K562 (cell line): Measurements from ENCODE around the gene SPTBN4. TPM values are rescaled to one million over a fixed set of nuclear protein-coding genes. Genes with fewer than 3 reads are reported as not detected.

Experiments
- ATAC-seq: fragments of 200-7000 bp; cut with Tn5 transposase; 3 replicates; pipeline ENCODE4 v1.9.1; 2020; ENCODE audit warnings: moderate library complexity
- BruUV-seq: library from RNA; stranded (reverse); fragments of 400-500 nt; replicated peaks from 2 replicates; lab custom pipeline; 2021; lab: Mats Ljungman, UMichigan
- CTCF ChIA-PET: fragments of 300-600 bp; formaldehyde crosslinking; extraction: SDS; loops from one replicate; lab custom pipeline; 2021; ENCODE audit warnings: low intra/inter-chr PET ratio; lab: Yijun Ruan, JAX
- POLR2A ChIA-PET: fragments of 300-600, 350-650 bp; sonication (Branson Sonifier 250); formaldehyde crosslinking; extraction: SDS; loops from one replicate; lab custom pipeline; 2021; ENCODE audit warnings: antibody characterized with exemption, inconsistent platforms; lab: Yijun Ruan, JAX
- DNase-seq, 4 experiments: peaks; one replicate each; pipeline versions ENCODE4 v3.0.0 to v3.0.0-alpha.2; 2011 to 2018; ENCODE audit warnings: low spot score in 3 of 4, mixed read lengths in 3 of 4; ENCODE audit errors: extremely low read depth in 1 of 4
- FAIRE-seq: peaks from 2 replicates; lab custom pipeline; 2011; peaks lifted over from hg19 to GRCh38; lab: Jason Lieb, UNC
- H2AFZ ChIP-seq: 2 replicates; pipeline ENCODE4 v1.6.0; 2011; ENCODE audit warnings: low read depth, low read length, control low read depth, inconsistent platforms
- H3K27ac ChIP-seq: fragments of 200-600 bp; 3 replicates; pipeline ENCODE4 v1.8.0; 2011; ENCODE audit warnings: low read depth, mild to moderate bottlenecking, control low read depth, inconsistent platforms, low read length, moderate library complexity, mixed read lengths; ENCODE audit errors: extremely low read depth
- H3K27me3 ChIP-seq, 2 experiments: fragments of 300-600 bp in 1 of 2; 2 replicates in 1 of 2; 3 replicates in 1 of 2; pipeline versions ENCODE4 v1.6.0 to v1.8.0; 2011; ENCODE audit warnings: inconsistent platforms in 2 of 2, low read length in 2 of 2, mild to moderate bottlenecking in 1 of 2, mixed read lengths in 1 of 2, moderate library complexity in 1 of 2; ENCODE audit not compliant: control insufficient read depth in 2 of 2, insufficient read depth in 2 of 2
- H3K36me3 ChIP-seq: fragments of 300-600 bp; 3 replicates; pipeline ENCODE4 v1.8.0; 2011; ENCODE audit warnings: mild to moderate bottlenecking, low read length, inconsistent platforms; ENCODE audit not compliant: control insufficient read depth, insufficient read depth
- H3K4me1 ChIP-seq, 2 experiments: fragments of 200-600 bp in 1 of 2; replicated peaks in 1 of 2; 2 replicates in 1 of 2; 3 replicates in 1 of 2; pipeline versions ENCODE4 v1.5.1 to v1.8.0; 2011; ENCODE audit warnings: inconsistent platforms in 2 of 2, low read length in 2 of 2, mild to moderate bottlenecking in 1 of 2, mixed read lengths in 1 of 2, moderate library complexity in 1 of 2; ENCODE audit not compliant: control insufficient read depth in 2 of 2, insufficient read depth in 2 of 2
- H3K4me2 ChIP-seq: 2 replicates; pipeline ENCODE4 v1.6.1; 2011; ENCODE audit warnings: low read length, control low read depth, inconsistent platforms, mixed read lengths; ENCODE audit not compliant: insufficient read depth
- H3K4me3 ChIP-seq: fragments of 200-600 bp; sonication (generic), shearing (Covaris generic); 2 replicates; pipeline ENCODE4 v1.5.1; 2016; ENCODE audit warnings: control low read depth, inconsistent platforms
- H3K79me2 ChIP-seq: fragments of 200-600 bp; 3 replicates; pipeline ENCODE4 v1.8.0; 2011; ENCODE audit warnings: low read length, inconsistent platforms; ENCODE audit not compliant: control insufficient read depth, insufficient read depth
- H3K9ac ChIP-seq, 2 experiments: 2 replicates each; pipeline versions ENCODE4 v1.6.0 to v1.6.1; 2011; ENCODE audit warnings: low read depth in 2 of 2, low read length in 2 of 2, control low read depth in 1 of 2, inconsistent platforms in 1 of 2, mild to moderate bottlenecking in 1 of 2, mixed read lengths in 1 of 2; ENCODE audit not compliant: insufficient read depth in 1 of 2
- H3K9me1 ChIP-seq: one replicate; pipeline ENCODE4 v1.6.0; 2011; ENCODE audit warnings: inconsistent platforms, mild to moderate bottlenecking, low read length, moderate library complexity; ENCODE audit not compliant: control insufficient read depth, insufficient read depth
- H3K9me3 ChIP-seq: replicated peaks from 2 replicates; pipeline ENCODE4 v1.5.1; 2011; ENCODE audit warnings: low read depth, low read length, inconsistent platforms; ENCODE audit not compliant: control insufficient read depth, insufficient read depth
- H4K20me1 ChIP-seq: replicated peaks from 2 replicates; pipeline ENCODE4 v1.6.1; 2011; ENCODE audit warnings: low read length, inconsistent platforms, mixed read lengths; ENCODE audit not compliant: control insufficient read depth, insufficient read depth
- USF2 ChIP-seq: sonication (generic); formaldehyde crosslinking; IDR thresholded peaks from 2 replicates; pipeline ENCODE4 v1.5.0; 2020; ENCODE audit warnings: missing genetic modification reagents
- ZFPM2 ChIP-seq: fragments of 250-450 bp; sonication (Bioruptor Pico); IDR thresholded peaks from 2 replicates; pipeline ENCODE4 v1.5.1; 2022; ENCODE audit warnings: mild to moderate bottlenecking
- ZKSCAN1 ChIP-seq: fragments of 150-350 bp; IDR thresholded peaks from 2 replicates; pipeline ENCODE4 v1.6.1; 2016; ENCODE audit warnings: low read depth, low read length
- ZNF239 ChIP-seq: fragments of 250-450 bp; sonication (Bioruptor Pico); IDR thresholded peaks from 2 replicates; pipeline ENCODE4 v1.4.0; 2020; ENCODE audit warnings: mild to moderate bottlenecking
- WGBS: fragments of 100-300 bp; shearing (Covaris generic); methylation state at CpG from one replicate; pipeline ENCODE4 v1.1.6; 2016; ENCODE audit warnings: low coverage, mixed read lengths; ENCODE audit not compliant: insufficient coverage; ENCODE audit errors: missing lambda C conversion rate; 5-methylcytosine and 5-hydroxymethylcytosine counted together
- in situ Hi-C: fragments of 300-500 bp; cut with MboI; formaldehyde crosslinking; loops from 4 replicates; pipeline ENCODE4 v1.15.0; 2018; ENCODE audit warnings: inconsistent platforms, mixed read lengths
- intact Hi-C: fragments of 100-400 bp; cut with micrococcal nuclease; formaldehyde crosslinking; loops from 2 replicates; pipeline ENCODE4 v1.14.2; 2022
- polyA plus RNA-seq, 8 experiments: library from polyadenylated mRNA; depleted of rRNA in 4 of 8; stranded (reverse) in 5 of 8; unstranded in 3 of 8; fragments of >200 nt; fragmentation: Nextera tagmentation in 2 of 8; fragmentation: Illumina TruSeq in 1 of 8; extraction: Ambion mirVana in 2 of 8; extraction: Trizol in 1 of 8; gene quantifications; 2 replicates each; pipeline versions ENCODE4 v1.2.1 to v1.2.3, GENCODE V29; 2011 to 2014; ENCODE audit warnings: inconsistent platforms in 1 of 8, missing spikeins in 1 of 8
- total RNA-seq, 7 experiments: library from RNA; depleted of rRNA in 6 of 7; stranded (reverse); fragments of >200 nt in 6 of 7; fragmentation: Illumina TruSeq in 2 of 7; extraction: Trizol in 2 of 7; gene quantifications; 2 replicates each; pipeline versions ENCODE4 v1.2.1 to v1.2.3, GENCODE V29; 2011 to 2021; ENCODE audit warnings: low replicate concordance in 1 of 7

SPTBN4 gene
- total and polyA plus RNA-seq, 9 of the 15 experiments (the other 6 are each of a cell fraction or from before 2014, with no cell fraction given), result 0.01 to 1.5 (median 0.86) TPM

GRCh38 chr19:40542202-40542859, 75.5 kb downstream of the SPTBN4 start:
- WGBS, result 45% methylated on average over 5 of the region's 6 CpGs
- ATAC-seq (no peak), DNase-seq (no peak), FAIRE-seq (no peak)
- H3K9ac ChIP-seq, result peak overlapping the region in 1 of 2 experiments; percentile 79; a peak in 2 of 4 replicates
- H3K36me3 ChIP-seq, result no peaks in the 10 kb centered on the region
- H3K4me2 ChIP-seq, result no peak overlapping the region
- no peaks in the 10 kb centered on the region for H4K20me1 ChIP-seq
- in situ Hi-C loops, result no loop called here
- H2AFZ ChIP-seq, result no peak overlapping the region
- no peaks in the 10 kb centered on the region for H3K9me3 ChIP-seq
- no peak overlapping the region for H3K27ac ChIP-seq
- no peak overlapping the region for H3K4me3 ChIP-seq
- ChIA-PET POLR2A (interaction anchor here (0.7 to 1.2 kb wide), 2 partner anchors 14 to 28 kb away, joined by 3 to 4 read pairs; no protein-coding TSS in a partner anchor), CTCF (no interaction called here)
- intact Hi-C loops, result no loop called here
- BruUV-seq, result no TSS peak
- no peaks in the 10 kb centered on the region for H3K9me1 ChIP-seq
- TF ChIP-seq ZKSCAN1, result no peak
- TF ChIP-seq USF2 (CRISPR knock-in tag), result peak; percentile 56
- TF ChIP-seq ZNF239 (CRISPR knock-in tag), result no peak
- no peak for TF ChIP-seq ZFPM2 (CRISPR knock-in tag)
- H3K27me3 ChIP-seq, result no peaks in the 10 kb centered on the region
- no peaks in the 10 kb centered on the region for H3K79me2 ChIP-seq
- peaks cover 0 to 11% of the 10 kb centered on the region in 2 experiments; a peak in 2 of 5 replicates for H3K4me1 ChIP-seq
